HepG2 (cell line): ENCODE measurements around the gene CLPX. TPM values are rescaled to one million over a fixed set of nuclear protein-coding genes. Genes with fewer than 3 reads are reported as not detected.

ENCODE experiments used
- ATAC-seq: fragments of 200-7000 bp; cut with Tn5 transposase; 3 replicates; pipeline ENCODE4 v1.9.1; 2020; ENCODE audit warnings: mild to moderate bottlenecking, moderate library complexity
- BruUV-seq: library from RNA; stranded (reverse); fragments of 400-500 nt; replicated peaks from 2 replicates; lab custom pipeline; 2021; lab: Mats Ljungman, UMichigan
- CTCF ChIA-PET: fragments of 300-600 bp; formaldehyde crosslinking; extraction: SDS; loops from one replicate; lab custom pipeline; 2021; ENCODE audit warnings: low total read pairs, inconsistent platforms, low intra/inter-chr PET ratio; lab: Yijun Ruan, JAX
- POLR2A ChIA-PET: fragments of 350-600 bp; sonication (Branson Sonifier 250); formaldehyde crosslinking; loops from one replicate; lab custom pipeline; 2020; ENCODE audit warnings: antibody characterized with exemption, inconsistent platforms; lab: Yijun Ruan, JAX
- DNase-seq: peaks from one replicate; pipeline ENCODE4 v3.0.0-alpha.2; 2015; ENCODE audit warnings: low spot score
- FAIRE-seq: peaks from 3 replicates; lab custom pipeline; 2011; peaks lifted over from hg19 to GRCh38; lab: Jason Lieb, UNC
- H2AFZ ChIP-seq: one replicate; pipeline ENCODE4 v1.6.1; 2011; ENCODE audit warnings: low read length, inconsistent platforms
- H3K27ac ChIP-seq: fragments of 300-600 bp; 3 replicates; pipeline ENCODE4 v1.8.0; 2011; ENCODE audit warnings: mixed run types, mild to moderate bottlenecking, mixed read lengths, low read length, inconsistent platforms; ENCODE audit not compliant: insufficient read depth; ENCODE audit errors: extremely low read length
- H3K27me3 ChIP-seq, 2 experiments: fragments of 200-600 bp in 1 of 2; 2 replicates in 1 of 2; 3 replicates in 1 of 2; pipeline versions ENCODE4 v1.6.0 to v1.8.0; 2011; ENCODE audit warnings: low read length in 2 of 2, mild to moderate bottlenecking in 2 of 2, moderate library complexity in 2 of 2, inconsistent platforms in 1 of 2; ENCODE audit not compliant: insufficient read depth in 2 of 2, control insufficient read depth in 1 of 2
- H3K36me3 ChIP-seq, 2 experiments: fragments of 200-600 bp in 1 of 2; replicated peaks in 1 of 2; 2 replicates in 1 of 2; 3 replicates in 1 of 2; pipeline versions ENCODE4 v1.5.1 to v1.8.0; 2011; ENCODE audit warnings: low read length in 2 of 2, inconsistent platforms in 1 of 2; ENCODE audit not compliant: insufficient read depth in 2 of 2, control insufficient read depth in 1 of 2
- H3K4me1 ChIP-seq: 2 replicates; pipeline ENCODE4 v1.5.1; 2012; ENCODE audit warnings: low read length, inconsistent platforms; ENCODE audit not compliant: insufficient read depth
- H3K4me2 ChIP-seq: 2 replicates; pipeline ENCODE4 v1.6.0; 2011; ENCODE audit warnings: low read depth, low read length, inconsistent platforms
- H3K4me3 ChIP-seq, 3 experiments: fragments of 200-600 bp in 1 of 3; sonication (generic), shearing (Covaris generic) in 1 of 3; replicated peaks in 1 of 3; 2 replicates each; pipeline ENCODE4 v1.5.1; 2011 to 2016; ENCODE audit warnings: low read length in 3 of 3, inconsistent platforms in 2 of 3, low read depth in 2 of 3, mild to moderate bottlenecking in 2 of 3, control low read depth in 1 of 3, mixed read lengths in 1 of 3; ENCODE audit not compliant: insufficient read depth in 1 of 3
- H3K79me2 ChIP-seq: one replicate; pipeline ENCODE4 v1.6.1; 2011; ENCODE audit warnings: low read length, inconsistent platforms; ENCODE audit not compliant: insufficient read depth
- H3K9ac ChIP-seq: 2 replicates; pipeline ENCODE4 v1.6.0; 2011; ENCODE audit warnings: mild to moderate bottlenecking, low read depth, low read length, inconsistent platforms; ENCODE audit not compliant: insufficient read depth
- H3K9me3 ChIP-seq: 2 replicates; pipeline ENCODE4 v1.5.1; 2012; ENCODE audit warnings: mild to moderate bottlenecking, low read length
- H4K20me1 ChIP-seq: 2 replicates; pipeline ENCODE4 v1.6.0; 2011; ENCODE audit warnings: inconsistent platforms, mild to moderate bottlenecking, low read length, moderate library complexity; ENCODE audit not compliant: insufficient read depth
- KLF15 ChIP-seq: sonication (generic); formaldehyde crosslinking; IDR thresholded peaks from 2 replicates; pipeline ENCODE4 v1.8.1; 2023; ENCODE audit warnings: borderline replicate concordance, mild to moderate bottlenecking, inconsistent platforms, missing genetic modification reagents, mixed read lengths
- NONO ChIP-seq, 2 experiments: fragments of 450-650 bp in 1 of 2; sonication (generic) in 1 of 2; formaldehyde crosslinking in 1 of 2; IDR thresholded peaks in 1 of 2; conservative IDR thresholded peaks in 1 of 2; 2 replicates each; pipeline versions ENCODE4 v1.6.1 to v1.8.0; 2017 to 2022; ENCODE audit warnings: mild to moderate bottlenecking in 1 of 2, missing genetic modification reagents in 1 of 2, moderate library complexity in 1 of 2
- PPARG ChIP-seq: conservative IDR thresholded peaks from 2 replicates; pipeline ENCODE4 v1.6.1; 2016; ENCODE audit warnings: missing biosample characterization, missing genetic modification reagents
- ZNF547 ChIP-seq: sonication (generic); formaldehyde crosslinking; IDR thresholded peaks from 2 replicates; pipeline ENCODE4 v1.5.1; 2020; ENCODE audit warnings: mild to moderate bottlenecking, missing genetic modification reagents
- ZNF660 ChIP-seq: sonication (generic); formaldehyde crosslinking; IDR thresholded peaks from 2 replicates; pipeline ENCODE4 v1.5.1; 2020; ENCODE audit warnings: mild to moderate bottlenecking, low read depth, missing genetic modification reagents, borderline replicate concordance
- ZNF790 ChIP-seq: sonication (generic); formaldehyde crosslinking; IDR thresholded peaks from 2 replicates; pipeline ENCODE4 v1.8.0; 2022; ENCODE audit warnings: missing genetic modification reagents, mild to moderate bottlenecking, borderline replicate concordance
- ZNF891 ChIP-seq: sonication (generic); formaldehyde crosslinking; IDR thresholded peaks from 2 replicates; pipeline ENCODE4 v1.5.0; 2020; ENCODE audit warnings: mild to moderate bottlenecking, missing genetic modification reagents
- WGBS: methylation state at CpG from one replicate; pipeline ENCODE4 v1.1.6; 2017; ENCODE audit warnings: low lambda C conversion rate; 5-methylcytosine and 5-hydroxymethylcytosine counted together
- in situ Hi-C: cut with HindIII; loops from 2 replicates; pipeline ENCODE4 v1.10.0; 2017; ENCODE audit warnings: low pct_unique_long_range_greater_than_20kb; ENCODE audit not compliant: extremely low pct_ligation_motif_present
- intact Hi-C: fragments of 100-400 bp; cut with micrococcal nuclease; formaldehyde crosslinking; loops from one replicate; pipeline ENCODE4 v1.10.0; 2022; ENCODE audit not compliant: unreplicated experiment
- polyA plus RNA-seq, 8 experiments: library from polyadenylated mRNA; depleted of rRNA in 3 of 8; stranded (reverse) in 7 of 8; unstranded in 1 of 8; fragments of >200 nt; fragmentation: Illumina TruSeq in 4 of 8; extraction: Trizol in 4 of 8; gene quantifications; 2 replicates each; pipeline versions ENCODE4 v1.2.1 to v1.2.3, GENCODE V29; 2011 to 2016; ENCODE audit warnings: low read depth in 4 of 8, missing spikeins in 1 of 8, mixed read lengths in 1 of 8; ENCODE audit not compliant: insufficient read depth in 1 of 8
- total RNA-seq, 5 experiments: library from RNA; depleted of rRNA; stranded (reverse); fragments of >200 nt; fragmentation: Illumina TruSeq; extraction: Trizol; gene quantifications; 2 replicates each; pipeline ENCODE4 v1.2.3, GENCODE V29; 2016; ENCODE audit warnings: low read depth in 1 of 5
- TF ChIP-seq, protein P1 (sequence below), 2 experiments: fragments of 450-650 bp in 1 of 2; sonication (generic) in 1 of 2; formaldehyde crosslinking in 1 of 2; IDR thresholded peaks; 2 replicates each; pipeline versions ENCODE4 v1.6.1 to v1.8.0; 2016 to 2022; ENCODE audit warnings: antibody characterized with exemption in 1 of 2, mild to moderate bottlenecking in 1 of 2, missing genetic modification reagents in 1 of 2
- TF ChIP-seq, protein P2 (sequence below): sonication (generic); formaldehyde crosslinking; IDR thresholded peaks from 2 replicates; pipeline ENCODE4 v1.4.0; 2020; ENCODE audit warnings: missing genetic modification reagents
- TF ChIP-seq, protein P3 (sequence below): sonication (generic); formaldehyde crosslinking; IDR thresholded peaks from 2 replicates; pipeline ENCODE4 v1.5.1; 2020; ENCODE audit warnings: missing genetic modification reagents, mild to moderate bottlenecking, borderline replicate concordance
- TF ChIP-seq, protein P4 (sequence below): sonication (generic); formaldehyde crosslinking; IDR thresholded peaks from 2 replicates; pipeline ENCODE4 v1.4.0; 2020; ENCODE audit warnings: mild to moderate bottlenecking, missing genetic modification reagents, borderline replicate concordance

CLPX gene
- total and polyA plus RNA-seq, 2 of the 13 experiments (the other 11 are each of a cell fraction or from before 2014, with no cell fraction given) = 33.9 to 61.3 TPM

DNA sequence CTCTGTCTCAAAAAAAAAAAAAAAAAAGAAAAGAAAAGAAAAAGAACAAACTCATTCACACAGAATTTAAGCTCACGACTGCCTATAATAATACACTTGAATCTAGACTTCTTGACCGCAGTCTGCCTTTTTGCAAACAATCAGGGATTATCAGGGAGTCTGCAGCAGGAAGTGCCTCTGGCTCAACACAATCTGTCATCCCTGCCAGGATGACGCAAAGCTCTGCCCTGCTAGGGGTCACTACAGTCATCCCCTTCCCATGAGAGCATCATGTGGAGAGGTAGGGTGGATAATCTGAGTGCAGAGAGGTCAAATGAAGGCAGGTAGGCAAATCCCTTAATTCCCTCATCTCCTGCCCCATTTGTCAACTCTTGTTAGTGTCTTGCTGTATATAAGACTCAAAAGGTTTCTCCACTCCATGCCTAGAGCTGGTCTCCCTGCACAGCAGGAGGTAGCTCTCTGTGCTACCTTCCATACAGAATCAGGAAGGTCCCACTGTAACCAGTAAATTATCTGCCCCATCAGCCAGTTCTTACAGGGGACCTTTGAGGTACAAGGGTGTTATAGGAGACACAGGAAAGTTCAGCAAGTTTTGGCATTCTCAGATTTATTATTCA is 74.4 kb downstream of the CLPX start:
- 83% methylated on average over 3 of the region's 3 CpGs for WGBS
- ChIA-PET POLR2A (no interaction called here), CTCF (no interaction called here)
- FAIRE-seq (no peak), DNase-seq (no peak), ATAC-seq (no peak)
- no peaks in the 10 kb centered on the region for H3K9me3 ChIP-seq
- in situ Hi-C loops (no loop called here), intact Hi-C loops (no loop called here)
- no peaks in the 10 kb centered on the region for H3K79me2 ChIP-seq
- H2AFZ ChIP-seq = no peak overlapping the region
- H4K20me1 ChIP-seq = no peaks in the 10 kb centered on the region
- no peaks in the 10 kb centered on the region for H3K4me1 ChIP-seq
- no peak overlapping the region for H3K9ac ChIP-seq
- peaks cover 4 to 12% of the 10 kb centered on the region in 2 experiments; a peak in 2 of 5 replicates for H3K36me3 ChIP-seq
- H3K4me2 ChIP-seq = no peak overlapping the region
- no peak overlapping the region for H3K27ac ChIP-seq
- no TSS peak for BruUV-seq
- H3K27me3 ChIP-seq = no peaks in the 10 kb centered on the region; a peak in 1 of 5 replicates
- H3K4me3 ChIP-seq = no peak overlapping the region
- TF ChIP-seq, protein P1, sequence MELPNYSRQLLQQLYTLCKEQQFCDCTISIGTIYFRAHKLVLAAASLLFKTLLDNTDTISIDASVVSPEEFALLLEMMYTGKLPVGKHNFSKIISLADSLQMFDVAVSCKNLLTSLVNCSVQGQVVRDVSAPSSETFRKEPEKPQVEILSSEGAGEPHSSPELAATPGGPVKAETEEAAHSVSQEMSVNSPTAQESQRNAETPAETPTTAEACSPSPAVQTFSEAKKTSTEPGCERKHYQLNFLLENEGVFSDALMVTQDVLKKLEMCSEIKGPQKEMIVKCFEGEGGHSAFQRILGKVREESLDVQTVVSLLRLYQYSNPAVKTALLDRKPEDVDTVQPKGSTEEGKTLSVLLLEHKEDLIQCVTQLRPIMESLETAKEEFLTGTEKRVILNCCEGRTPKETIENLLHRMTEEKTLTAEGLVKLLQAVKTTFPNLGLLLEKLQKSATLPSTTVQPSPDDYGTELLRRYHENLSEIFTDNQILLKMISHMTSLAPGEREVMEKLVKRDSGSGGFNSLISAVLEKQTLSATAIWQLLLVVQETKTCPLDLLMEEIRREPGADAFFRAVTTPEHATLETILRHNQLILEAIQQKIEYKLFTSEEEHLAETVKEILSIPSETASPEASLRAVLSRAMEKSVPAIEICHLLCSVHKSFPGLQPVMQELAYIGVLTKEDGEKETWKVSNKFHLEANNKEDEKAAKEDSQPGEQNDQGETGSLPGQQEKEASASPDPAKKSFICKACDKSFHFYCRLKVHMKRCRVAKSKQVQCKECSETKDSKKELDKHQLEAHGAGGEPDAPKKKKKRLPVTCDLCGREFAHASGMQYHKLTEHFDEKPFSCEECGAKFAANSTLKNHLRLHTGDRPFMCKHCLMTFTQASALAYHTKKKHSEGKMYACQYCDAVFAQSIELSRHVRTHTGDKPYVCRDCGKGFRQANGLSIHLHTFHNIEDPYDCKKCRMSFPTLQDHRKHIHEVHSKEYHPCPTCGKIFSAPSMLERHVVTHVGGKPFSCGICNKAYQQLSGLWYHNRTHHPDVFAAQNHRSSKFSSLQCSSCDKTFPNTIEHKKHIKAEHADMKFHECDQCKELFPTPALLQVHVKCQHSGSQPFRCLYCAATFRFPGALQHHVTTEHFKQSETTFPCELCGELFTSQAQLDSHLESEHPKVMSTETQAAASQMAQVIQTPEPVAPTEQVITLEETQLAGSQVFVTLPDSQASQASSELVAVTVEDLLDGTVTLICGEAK (IDR thresholded peaks at IDR 0.05) = no peak
- TF ChIP-seq, protein P1 (CRISPR knock-in tag; IDR thresholded peaks at IDR 0.05) = no peak
- TF ChIP-seq KLF15 (CRISPR knock-in tag) (no peak), PPARG (no peak), ZNF891 (CRISPR knock-in tag) (no peak), ZNF790 (CRISPR knock-in tag) (no peak), ZNF547 (CRISPR knock-in tag) (no peak), NONO (IDR thresholded peaks at IDR 0.05) (no peak), NONO (CRISPR knock-in tag; conservative IDR thresholded peaks at IDR 0.05) (no peak), ZNF660 (CRISPR knock-in tag) (no peak)
- TF ChIP-seq, protein P2, sequence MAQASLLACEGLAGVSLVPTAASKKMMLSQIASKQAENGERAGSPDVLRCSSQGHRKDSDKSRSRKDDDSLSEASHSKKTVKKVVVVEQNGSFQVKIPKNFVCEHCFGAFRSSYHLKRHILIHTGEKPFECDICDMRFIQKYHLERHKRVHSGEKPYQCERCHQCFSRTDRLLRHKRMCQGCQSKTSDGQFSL = no peak
- TF ChIP-seq, protein P3, sequence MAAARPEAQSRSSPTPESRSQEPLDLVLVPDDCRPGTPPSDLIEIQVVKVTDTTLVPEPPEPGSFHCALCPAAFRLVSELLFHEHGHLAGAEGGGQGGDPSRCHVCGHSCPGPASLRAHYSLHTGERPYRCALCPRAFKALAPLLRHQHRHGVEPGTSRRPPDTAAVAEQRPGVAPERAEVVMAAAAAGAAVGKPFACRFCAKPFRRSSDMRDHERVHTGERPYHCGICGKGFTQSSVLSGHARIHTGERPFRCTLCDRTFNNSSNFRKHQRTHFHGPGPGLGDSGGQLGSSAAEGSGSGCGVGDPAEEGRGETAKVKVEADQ (CRISPR knock-in tag) = no peak
- TF ChIP-seq, protein P4, sequence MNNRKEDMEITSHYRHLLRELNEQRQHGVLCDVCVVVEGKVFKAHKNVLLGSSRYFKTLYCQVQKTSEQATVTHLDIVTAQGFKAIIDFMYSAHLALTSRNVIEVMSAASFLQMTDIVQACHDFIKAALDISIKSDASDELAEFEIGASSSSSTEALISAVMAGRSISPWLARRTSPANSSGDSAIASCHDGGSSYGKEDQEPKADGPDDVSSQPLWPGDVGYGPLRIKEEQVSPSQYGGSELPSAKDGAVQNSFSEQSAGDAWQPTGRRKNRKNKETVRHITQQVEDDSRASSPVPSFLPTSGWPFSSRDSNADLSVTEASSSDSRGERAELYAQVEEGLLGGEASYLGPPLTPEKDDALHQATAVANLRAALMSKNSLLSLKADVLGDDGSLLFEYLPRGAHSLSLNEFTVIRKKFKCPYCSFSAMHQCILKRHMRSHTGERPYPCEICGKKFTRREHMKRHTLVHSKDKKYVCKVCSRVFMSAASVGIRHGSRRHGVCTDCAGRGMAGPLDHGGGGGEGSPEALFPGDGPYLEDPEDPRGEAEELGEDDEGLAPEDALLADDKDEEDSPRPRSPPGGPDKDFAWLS (CRISPR knock-in tag) = no peak
